IPS-NIHi11 (cell line): ENCODE measurements around the gene OXSR1.
"Not testable (repeated sequence)": the region's sequence is repeated elsewhere in the genome, so short reads cannot be mapped to it uniquely, and the experiment has no call there.

ENCODE experiments used
- DNase-seq: peaks from one replicate; pipeline ENCODE4 v3.0.0; 2012; ENCODE audit warnings: mixed read lengths, low spot score

OXSR1 gene

DNA sequence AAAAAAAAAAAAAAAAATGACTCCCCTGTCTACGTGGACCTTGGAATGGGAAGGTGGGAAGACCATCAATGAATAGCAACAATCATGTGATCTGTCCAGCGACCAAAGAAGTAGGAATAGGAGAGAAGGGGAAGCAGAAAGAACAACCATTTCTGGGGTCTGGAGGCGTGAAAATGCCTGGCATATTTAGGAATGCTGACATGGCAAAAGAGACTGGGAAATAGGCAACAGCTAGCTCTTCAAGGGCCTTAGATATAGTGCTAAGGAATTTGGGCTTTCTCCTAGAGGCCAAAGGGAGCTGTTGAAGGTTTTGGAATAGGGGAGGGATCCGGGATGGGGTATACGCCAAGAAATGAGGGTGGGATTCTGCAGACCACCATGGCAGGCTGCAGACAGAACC, 106.2 kb downstream of the OXSR1 start:
- DNase-seq, result no peak

DNA sequence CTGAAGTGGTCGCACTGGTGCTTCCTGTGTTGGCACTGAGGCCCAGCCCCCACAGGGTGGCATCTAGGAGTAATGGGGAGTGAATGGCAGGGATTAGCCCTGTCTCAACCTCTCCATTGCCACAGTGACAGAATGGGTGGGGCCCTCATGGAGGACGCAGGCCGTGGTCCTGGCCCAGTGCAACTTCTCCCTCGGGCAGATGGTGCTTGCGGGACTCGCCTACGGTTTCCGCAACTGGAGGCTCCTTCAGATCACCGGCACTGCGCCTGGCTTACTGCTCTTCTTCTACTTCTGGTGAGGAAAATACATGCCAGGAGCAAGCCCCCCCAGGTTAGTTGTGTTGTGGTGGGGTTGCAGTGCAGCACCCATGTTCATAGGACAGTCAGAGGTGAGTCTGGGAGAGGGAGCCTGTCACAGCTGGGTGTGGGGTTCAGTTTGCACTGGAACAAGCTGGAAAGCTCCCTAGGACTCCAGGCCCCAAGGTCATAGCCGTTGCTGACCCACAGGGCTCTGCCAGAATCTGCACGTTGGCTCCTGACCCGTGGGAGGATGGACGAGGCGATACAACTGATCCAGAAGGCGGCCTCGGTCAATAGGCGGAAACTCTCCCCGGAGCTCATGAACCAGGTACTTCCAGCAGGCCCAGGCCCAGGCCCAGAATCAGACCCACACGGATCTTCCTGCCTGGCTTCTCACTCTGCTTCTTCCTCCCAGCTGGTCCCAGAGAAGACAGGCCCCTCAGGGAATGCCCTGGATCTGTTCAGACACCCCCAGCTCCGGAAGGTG, 109.7 kb downstream of the OXSR1 start:
- no peak for DNase-seq

DNA sequence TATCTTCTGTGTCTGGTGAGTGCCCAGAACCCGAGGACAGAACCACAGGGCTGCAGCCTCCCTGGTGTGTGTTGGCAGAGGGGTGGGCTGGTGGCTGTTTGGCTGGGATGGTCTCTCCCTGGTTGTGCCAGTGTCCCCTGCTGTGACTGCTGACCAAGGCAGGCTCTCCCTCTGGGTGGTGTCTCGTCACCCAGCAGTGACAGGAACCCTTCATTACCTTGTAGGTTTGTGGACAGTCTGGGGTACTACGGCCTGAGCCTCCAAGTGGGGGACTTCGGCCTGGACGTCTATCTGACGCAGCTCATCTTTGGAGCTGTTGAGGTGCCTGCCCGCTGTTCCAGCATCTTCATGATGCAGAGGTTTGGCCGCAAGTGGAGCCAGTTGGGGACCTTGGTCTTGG, 110.3 kb downstream of the OXSR1 start:
- no peak for DNase-seq

DNA sequence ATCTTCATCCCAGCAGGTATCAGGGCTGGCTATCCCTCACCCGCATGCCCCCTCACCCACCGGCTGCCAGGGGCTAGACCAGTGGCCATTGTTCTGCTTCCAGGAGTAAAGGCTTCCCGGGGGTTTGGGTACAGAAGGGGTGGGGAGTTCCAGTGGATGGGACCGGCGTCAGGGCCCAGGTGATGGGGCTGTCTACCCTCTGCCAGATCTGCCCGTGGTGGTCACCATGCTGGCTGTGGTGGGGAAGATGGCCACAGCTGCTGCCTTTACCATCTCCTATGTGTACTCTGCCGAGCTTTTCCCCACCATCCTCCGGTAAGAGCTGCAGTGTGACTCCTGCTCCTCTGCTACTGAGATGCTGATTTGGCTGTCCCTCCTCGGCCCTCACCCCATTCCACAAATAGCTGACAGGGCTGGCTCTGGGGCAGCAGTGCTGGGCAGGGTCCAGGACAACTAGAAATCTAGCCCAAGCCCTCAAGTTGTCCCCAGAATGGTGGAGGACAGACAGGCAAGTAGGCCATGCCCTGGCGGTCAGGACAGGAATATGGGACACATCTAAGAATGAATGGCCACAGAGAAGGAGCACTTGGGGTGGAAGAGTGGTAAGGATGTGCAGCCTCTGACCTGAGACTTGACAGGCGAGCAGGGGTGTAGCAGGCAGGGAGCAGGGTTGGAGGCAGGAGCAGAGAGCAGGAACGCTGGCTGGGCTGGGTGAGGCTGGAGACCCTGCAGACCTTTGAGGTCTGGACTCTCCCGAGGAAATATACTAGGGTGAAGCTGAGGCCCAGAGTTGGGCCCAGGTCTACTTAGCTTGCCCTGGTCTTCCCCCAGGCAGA, 111.0 kb downstream of the OXSR1 start:
- no peak for DNase-seq

DNA sequence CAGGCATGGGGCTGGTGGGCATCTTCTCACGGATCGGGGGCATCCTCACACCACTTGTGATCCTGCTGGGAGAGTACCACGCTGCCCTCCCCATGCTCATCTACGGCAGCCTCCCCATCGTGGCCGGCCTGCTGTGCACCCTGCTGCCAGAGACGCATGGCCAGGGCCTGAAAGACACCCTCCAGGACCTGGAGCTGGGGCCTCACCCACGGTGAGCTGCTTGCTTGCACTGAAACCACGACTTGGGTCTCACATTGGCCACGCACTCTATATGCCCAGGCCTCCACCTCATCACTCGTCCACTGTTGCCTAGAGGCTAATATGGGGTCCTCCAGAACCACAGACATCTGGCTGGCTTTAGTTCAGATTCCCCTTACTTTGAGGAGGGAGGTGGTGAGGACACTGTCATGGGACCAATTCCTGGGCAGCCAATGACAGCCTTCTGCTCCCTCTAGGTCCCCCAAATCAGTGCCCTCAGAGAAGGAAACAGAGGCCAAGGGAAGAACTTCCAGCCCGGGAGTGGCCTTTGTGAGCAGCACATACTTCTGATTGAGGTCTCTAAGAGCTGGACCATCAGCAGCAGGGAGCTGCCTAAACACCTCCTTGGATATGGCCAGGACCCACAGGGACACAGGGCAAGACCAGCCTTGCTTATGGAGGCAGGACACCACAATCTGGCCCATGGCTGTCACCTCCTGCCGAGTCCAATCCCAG, 111.7 kb downstream of the OXSR1 start:
- no peak for DNase-seq

DNA sequence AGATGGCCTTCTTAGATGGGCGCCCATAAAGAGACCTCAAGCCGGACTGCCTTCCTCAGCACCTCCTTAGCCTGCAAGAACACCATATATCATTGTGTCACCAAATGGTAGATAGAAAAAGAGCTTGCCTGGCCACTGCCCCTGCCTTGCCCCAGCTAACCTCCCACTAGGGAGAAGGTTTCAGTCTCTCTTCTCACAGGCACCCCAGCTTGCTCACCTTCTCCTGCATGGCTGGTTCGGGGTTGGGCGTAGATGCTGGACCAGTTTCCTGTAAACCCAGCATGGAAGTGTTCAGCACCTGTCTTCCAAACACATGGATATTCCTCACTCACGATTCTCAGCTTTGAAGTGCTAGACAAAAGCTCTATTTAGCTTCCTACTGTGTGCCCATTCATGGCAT, 113.5 kb downstream of the OXSR1 start:
- DNase-seq, result no peak

DNA sequence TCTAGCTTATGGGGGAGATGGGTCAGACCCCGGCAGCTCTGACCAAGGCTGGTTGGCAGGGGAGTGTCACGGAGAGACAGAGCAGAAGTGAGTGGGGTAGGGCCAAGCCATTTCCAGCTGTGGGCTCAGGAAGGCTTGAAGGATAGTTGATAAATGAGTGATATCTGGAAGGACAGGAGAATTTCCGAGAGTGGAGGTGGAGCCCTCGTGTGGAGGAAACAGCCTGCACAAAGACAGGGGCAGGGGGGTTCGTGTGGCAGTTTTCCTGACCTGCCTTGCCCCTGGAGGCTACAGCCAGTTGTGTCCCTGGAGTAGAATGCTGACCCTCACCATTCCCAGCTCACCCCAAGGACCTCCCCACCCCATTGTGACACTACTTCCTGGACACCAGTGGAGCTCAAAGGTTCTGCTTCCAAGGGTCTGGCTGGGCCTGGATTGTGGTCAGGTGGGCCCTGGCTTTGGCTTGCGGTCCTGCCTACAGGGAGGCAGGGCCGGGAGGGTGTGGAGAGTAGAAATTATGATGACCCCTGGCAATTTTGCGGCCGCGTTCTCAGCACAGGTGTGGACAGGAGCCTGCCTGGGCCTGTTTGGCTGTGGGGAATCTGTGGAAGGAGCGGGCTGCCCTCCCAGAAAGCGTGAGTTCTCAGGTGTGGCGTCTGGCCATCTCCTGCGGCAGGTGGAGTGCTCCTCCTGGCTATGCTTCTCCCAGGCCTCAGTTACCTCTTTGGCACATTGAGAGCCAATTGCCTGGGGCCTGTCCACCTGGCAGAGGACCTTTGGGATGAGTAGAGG, 116.8 kb downstream of the OXSR1 start, which contains the start of gene SLC22A14:
TSS of gene SLC22A14 (plus strand) at position 400 of the 792 bp plus-strand sequence. CDS start 23,733 bp downstream, outside the sequence.
- peak; percentile 47 for DNase-seq

DNA sequence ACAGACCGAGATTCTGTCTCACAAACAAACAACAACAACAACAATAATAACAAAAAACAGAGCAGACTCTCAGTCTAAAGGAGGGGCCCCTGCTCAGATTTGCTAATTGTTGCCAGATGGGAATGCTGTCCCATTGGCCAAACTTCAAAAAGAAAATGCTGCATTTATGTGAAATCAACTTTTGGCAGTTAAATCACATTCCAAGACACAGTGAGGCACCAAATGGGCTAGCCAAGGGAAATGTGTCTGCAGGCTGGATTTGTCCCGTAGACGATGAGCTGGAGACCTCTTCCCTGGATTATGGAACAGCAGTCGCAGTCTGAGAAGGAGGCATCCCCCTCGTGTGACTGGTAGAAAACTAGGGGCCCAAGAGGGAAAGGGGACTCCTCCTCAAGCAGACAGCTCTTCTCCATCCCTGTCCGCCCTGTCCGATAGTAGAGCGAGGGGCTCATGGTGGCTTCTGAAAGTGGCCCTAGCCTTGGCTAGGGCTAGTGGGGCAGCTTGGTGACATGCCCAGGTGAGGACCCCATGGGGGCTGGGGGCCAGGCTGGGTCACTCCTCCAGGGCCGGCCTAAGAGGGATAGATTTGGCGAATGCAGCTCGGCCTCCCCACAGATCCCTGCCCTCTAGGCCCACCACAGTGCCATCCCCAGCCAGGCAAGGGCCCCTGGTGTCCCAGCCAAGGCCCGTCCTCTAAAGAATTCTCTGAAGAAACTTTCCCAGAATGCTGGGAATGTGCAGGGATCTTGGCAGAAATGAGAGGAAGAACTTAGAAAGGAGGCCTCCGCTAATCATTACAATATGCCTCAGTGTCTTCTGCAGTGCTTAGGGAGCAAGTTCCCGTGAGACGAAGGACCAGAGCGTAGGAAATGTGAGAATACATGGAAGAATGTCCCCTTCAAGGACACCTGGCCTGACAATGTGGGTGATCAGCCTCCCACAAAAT, 118.7 kb downstream of the OXSR1 start:
- no peak for DNase-seq

DNA sequence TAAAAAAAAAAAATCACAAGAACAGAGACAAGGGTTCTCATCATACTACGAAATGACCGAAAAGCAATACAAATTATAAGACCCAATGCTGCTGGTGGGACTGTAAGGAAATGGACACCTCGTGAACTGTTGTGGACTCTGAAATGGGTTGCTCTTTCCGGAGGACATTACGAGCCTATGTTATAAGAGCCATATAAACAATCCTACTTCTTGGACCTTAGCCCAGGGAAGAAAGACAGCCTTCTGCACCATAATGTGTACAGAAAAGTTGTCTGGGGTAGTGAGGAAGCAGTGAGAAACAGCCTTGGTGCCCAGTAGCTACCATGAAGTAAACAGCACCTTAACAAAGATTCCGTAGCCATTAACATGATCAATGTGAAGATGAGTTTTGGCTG, 119.4 kb downstream of the OXSR1 start:
- no peak for DNase-seq

DNA sequence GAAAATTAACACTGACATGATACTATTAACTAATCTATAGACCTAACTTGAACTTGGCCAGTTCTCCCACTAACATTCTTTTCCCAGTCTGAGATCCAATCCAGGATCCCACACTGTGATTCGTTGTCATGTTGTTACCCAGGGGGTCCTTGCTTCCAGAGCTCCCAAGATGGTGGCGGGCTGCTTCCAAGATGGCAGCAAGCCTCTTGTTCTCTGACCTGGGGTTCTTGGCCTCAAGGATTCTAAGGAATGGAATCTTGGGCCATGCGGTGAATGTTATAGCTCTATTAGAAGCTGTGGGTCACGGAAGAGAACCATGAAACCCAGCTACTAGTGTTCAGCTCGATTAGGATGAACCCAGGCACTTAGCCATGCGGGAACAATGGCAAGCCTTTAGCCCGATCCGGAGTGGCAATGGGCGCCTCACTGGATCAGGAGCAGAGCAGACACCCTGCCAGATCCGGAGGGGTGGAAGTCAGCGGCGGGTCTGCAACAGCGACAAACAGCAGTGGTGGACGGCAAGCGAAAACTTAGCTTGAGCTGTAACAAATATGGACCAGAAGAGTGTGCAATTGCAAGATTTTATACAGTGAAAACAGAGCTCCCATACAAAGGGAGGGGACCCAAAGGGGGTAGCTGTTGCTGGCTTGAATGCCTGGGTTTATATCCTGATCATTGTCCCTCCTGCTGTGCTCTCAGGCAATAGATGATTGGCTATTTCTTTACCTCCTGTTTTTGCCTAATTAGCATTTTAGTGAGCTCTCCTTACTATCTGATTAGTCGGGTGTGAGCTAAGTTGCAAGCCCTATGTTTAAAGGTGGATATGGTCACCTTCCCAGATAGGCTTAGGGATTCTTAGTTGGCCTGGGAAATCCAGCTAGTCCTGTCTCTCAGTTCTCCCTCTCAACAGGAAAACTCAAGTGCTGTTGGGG, 124.2 kb downstream of the OXSR1 start:
- not testable (repeated sequence) for DNase-seq

DNA sequence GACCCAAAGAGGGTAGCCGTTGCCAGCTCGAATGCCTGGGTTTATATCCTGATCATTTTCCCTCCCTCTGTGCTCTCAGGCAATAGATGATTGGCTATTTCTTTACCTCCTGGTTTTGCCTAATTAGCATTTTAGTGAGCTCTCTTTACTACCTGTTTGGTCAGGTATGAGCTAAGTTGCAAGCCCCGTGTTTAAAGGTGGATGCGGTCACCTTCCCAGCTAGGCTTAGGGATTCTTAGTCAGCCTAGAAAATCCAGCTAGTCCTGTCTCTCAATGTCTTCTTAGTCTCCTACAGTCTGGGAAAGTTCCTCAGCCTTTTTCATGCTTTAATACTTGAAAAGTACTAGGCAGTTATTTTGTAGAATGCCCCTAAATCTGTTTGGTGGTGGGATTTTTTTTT, 131.7 kb downstream of the OXSR1 start:
- DNase-seq, result not testable (repeated sequence)

DNA sequence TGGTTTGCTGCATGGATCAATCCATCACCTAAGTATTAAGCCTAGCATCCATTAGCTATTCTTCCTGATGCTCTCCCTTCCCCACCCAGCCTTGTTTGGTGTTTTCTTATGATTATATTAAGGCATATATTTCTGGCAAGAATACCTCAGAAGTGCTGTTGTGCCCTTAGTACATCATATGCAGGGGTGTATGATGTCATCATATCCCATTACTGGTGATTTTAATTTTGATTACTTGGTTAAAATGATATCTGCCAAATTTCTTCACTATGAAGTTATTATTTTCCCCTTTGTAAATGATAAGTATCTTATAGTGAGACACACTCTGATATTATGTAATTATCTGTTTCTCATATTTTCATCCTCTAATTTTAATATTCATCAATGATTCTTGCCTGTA, 132.2 kb downstream of the OXSR1 start:
- DNase-seq, result no peak

DNA sequence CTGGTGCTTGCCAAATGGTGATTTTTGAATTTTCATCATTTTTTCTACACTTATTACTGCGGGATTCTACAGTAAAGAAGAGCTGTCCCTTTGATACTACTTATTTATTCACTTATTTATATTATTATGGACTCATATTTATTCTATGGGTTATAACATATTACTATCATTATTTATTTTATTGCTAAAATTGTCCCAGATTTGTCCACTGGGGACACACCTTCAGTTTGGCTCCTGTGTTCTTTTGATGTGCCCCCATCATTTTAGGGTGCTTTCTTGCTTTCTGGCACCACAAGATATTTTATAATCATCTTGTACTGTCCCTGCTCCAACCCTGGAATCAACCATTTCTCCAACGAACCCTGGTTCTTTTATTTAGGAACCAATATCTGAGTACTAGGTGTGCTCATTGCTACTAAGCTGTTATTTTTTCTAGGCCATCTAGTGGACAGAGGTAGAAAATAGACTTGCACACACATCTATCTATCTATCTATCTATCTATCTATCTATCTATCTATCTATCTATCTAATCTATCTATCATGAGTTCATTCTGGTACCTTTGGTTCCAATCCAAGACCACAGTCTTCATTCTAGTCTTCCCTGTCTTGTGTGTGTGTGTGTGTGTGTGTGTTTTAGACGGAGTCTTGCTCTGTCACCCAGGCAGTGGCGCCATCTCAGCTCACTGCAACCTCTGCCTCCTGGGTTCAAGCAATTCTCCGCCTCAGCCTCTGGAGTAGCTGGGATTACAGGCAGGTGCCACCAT, 132.8 kb downstream of the OXSR1 start:
- DNase-seq, result no peak
